ENCODE data around the gene MSTO1.

- TF ChIP-seq EZH2 (IDR thresholded peaks at IDR 0.05; ENCODE audit: insufficient read depth, poor library complexity, severe bottlenecking) (no peak), EZH2phosphoT487 (IDR thresholded peaks at IDR 0.05; ENCODE audit: insufficient read depth, low read depth) (no peak)
Measured at GRCh38 chr1:155645034-155645598, 35.1 kb downstream of the MSTO1 start.
